ENCODE data around the gene ERICH3. TPM values are rescaled to one million over a fixed set of nuclear protein-coding genes. Genes with fewer than 3 reads are reported as not detected.

Gene ERICH3
- total RNA-seq, 1 donor from 2014 or later = 2.8 TPM

DNA sequence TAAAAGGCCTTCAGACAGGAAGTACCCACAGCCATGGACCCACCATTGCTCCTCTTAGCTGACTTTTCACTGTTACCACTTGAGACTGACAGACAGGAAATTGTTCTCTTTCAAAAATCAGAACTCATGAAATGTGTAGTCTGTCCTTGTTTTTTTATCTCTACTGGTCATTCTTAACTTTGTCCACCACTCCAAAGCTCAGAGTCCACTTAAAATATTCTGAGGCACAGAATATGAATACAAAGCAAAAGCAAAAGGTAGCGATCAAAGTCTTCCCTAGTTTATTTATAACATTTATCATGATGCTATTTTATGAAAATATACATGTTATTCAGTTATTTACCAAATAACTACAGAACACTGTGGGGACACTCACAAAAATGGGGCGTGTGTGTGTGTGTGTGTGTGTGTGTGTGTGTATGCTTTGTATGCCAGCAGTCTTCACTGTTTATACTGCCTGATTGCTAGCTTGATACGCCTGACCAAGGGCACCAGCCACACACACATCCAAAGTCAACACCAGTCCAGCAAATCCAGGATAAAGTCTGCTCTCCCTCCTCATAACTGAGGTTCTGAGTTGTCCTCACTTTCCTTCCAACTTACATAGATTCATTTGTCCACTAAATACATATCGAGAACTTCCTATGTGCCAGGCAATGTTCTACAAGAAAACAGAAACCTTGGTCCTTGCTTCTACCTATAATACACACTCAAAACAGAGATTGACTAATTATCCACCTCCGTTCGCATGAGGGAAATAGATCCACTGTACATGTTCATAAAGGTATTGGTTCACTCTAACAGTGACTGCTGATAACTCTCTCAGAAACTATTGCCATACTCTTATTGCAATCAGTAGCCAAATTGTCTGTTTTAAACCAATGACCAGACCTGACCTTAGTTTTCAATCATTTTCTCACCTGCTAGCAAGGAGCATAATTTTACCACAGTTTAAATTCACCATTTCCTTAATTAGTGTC is 79.4 kb downstream of the ERICH3 start:
- Mint-ChIP-seq H3K4me1 (ENCODE audit: unreplicated experiment) (no peaks in the 10 kb centered on the region), H3K36me3 (ENCODE audit: low read depth, unreplicated experiment) (no peaks in the 10 kb centered on the region), H3K4me3 (ENCODE audit: unreplicated experiment) (no peak overlapping the region), H3K27ac (ENCODE audit: unreplicated experiment) (no peak overlapping the region), H3K9me3 (ENCODE audit: unreplicated experiment) (no peaks in the 10 kb centered on the region), H3K27me3 (ENCODE audit: unreplicated experiment) (no peaks in the 10 kb centered on the region)
- TF ChIP-seq, protein P1, sequence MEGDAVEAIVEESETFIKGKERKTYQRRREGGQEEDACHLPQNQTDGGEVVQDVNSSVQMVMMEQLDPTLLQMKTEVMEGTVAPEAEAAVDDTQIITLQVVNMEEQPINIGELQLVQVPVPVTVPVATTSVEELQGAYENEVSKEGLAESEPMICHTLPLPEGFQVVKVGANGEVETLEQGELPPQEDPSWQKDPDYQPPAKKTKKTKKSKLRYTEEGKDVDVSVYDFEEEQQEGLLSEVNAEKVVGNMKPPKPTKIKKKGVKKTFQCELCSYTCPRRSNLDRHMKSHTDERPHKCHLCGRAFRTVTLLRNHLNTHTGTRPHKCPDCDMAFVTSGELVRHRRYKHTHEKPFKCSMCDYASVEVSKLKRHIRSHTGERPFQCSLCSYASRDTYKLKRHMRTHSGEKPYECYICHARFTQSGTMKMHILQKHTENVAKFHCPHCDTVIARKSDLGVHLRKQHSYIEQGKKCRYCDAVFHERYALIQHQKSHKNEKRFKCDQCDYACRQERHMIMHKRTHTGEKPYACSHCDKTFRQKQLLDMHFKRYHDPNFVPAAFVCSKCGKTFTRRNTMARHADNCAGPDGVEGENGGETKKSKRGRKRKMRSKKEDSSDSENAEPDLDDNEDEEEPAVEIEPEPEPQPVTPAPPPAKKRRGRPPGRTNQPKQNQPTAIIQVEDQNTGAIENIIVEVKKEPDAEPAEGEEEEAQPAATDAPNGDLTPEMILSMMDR (IDR thresholded peaks at IDR 0.05; ENCODE audit: unreplicated experiment) = no peak
- no peak for DNase-seq (ENCODE audit: low spot score)

DNA sequence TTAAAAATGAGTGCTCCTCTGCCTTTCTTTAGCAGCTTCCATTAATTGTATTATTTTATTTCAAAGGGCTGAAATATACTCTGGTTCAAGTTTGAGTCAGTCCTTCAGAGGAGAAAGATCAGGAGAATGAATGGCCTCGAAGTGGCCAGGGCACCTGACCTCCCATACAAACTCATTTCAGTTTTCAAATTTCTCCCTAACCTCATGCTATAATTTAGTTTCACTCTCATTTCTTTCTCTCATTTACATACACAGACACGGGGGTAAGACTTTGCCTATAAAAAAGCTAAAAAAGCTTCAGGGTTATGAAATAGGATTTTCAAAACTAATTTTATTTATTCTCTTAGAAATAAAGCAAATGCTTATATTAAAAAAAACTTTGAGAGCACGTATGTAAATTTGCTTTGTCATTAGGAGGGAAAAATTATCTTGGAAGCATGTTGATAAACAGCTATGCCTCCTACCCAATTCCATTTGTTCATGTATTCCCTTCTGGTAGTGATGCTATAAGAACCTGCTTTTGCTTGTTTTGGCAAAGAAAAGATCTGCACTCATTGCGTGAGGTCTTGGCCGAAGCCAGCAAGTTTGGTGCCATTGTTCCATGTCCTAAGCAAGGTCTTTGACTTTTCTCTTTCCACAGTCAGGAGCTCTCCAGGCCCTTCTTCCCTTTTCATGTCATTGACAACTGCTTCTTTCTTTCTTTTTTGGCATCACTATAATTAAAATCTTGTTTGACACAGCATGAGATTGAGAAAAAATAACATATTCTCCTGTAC is 80.8 kb downstream of the ERICH3 start:
- H3K27ac Mint-ChIP-seq (ENCODE audit: unreplicated experiment) = no peak overlapping the region

DNA sequence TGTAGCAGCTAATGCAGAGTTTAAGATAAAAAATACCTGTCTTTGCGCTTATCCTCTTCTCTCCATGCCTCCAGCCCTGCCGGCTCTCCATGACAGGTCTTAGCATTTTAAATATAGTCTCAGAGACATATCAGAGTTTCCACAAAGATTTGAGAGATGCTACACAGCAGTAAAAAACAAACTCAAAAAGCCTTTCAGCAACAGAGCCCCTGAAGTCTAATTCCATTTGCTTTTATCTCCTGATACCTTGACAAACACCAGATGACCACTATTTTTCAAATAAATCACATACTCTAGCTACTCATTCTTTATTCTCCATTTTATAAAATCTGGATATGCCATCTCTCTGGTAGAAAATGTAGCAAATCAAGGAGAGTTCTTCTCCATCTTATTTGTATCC is 81.6 kb downstream of the ERICH3 start:
- no peaks in the 10 kb centered on the region for H3K4me1 Mint-ChIP-seq (ENCODE audit: unreplicated experiment)
- no peaks in the 10 kb centered on the region for H3K27me3 Mint-ChIP-seq (ENCODE audit: unreplicated experiment)
- no peaks in the 10 kb centered on the region for H3K36me3 Mint-ChIP-seq (ENCODE audit: low read depth, unreplicated experiment)
- no peak for DNase-seq (ENCODE audit: low spot score)
- H3K4me3 Mint-ChIP-seq (ENCODE audit: unreplicated experiment) = no peak overlapping the region
- TF ChIP-seq, protein P1 (IDR thresholded peaks at IDR 0.05; ENCODE audit: unreplicated experiment) = no peak
- H3K27ac Mint-ChIP-seq (ENCODE audit: unreplicated experiment) = no peak overlapping the region
- no peaks in the 10 kb centered on the region for H3K9me3 Mint-ChIP-seq (ENCODE audit: unreplicated experiment)

More for the DNA sequence above, 80.8 kb downstream of the ERICH3 start:
- TF ChIP-seq, protein P1 (IDR thresholded peaks at IDR 0.05; ENCODE audit: unreplicated experiment) = no peak
- Mint-ChIP-seq H3K9me3 (ENCODE audit: unreplicated experiment) (no peaks in the 10 kb centered on the region), H3K4me1 (ENCODE audit: unreplicated experiment) (no peaks in the 10 kb centered on the region), H3K4me3 (ENCODE audit: unreplicated experiment) (no peak overlapping the region), H3K36me3 (ENCODE audit: low read depth, unreplicated experiment) (no peaks in the 10 kb centered on the region), H3K27me3 (ENCODE audit: unreplicated experiment) (no peaks in the 10 kb centered on the region)
- DNase-seq (ENCODE audit: low spot score) = no peak

DNA sequence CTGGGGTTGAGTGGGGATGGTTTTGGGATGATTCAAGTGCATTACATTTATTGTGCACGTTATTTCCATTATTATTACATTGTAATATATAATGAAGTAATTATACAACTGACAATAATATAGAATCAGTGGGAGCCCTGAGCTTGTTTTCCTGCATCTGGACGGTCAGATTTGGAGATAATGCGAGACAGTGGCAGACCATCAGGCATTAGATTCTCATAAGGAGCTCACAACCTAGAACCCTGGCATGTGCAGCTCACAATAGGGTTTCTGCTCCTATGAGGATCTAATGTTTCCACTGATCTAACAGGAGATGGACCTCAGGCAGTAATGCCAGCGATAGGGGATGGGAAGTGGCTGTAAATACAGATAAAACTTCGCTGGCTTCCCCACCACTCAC is 83.3 kb downstream of the ERICH3 start:
- Mint-ChIP-seq H3K9me3 (ENCODE audit: unreplicated experiment) (no peaks in the 10 kb centered on the region), H3K27ac (ENCODE audit: unreplicated experiment) (no peak overlapping the region), H3K4me1 (ENCODE audit: unreplicated experiment) (no peaks in the 10 kb centered on the region), H3K36me3 (ENCODE audit: low read depth, unreplicated experiment) (no peaks in the 10 kb centered on the region), H3K27me3 (ENCODE audit: unreplicated experiment) (no peaks in the 10 kb centered on the region), H3K4me3 (ENCODE audit: unreplicated experiment) (no peak overlapping the region)
- DNase-seq (ENCODE audit: low spot score) = no peak
- TF ChIP-seq, protein P1 (IDR thresholded peaks at IDR 0.05; ENCODE audit: unreplicated experiment) = no peak
